Retinal pigment epithelial cell (primary cell): ENCODE results near the gene ZNF213.

Experiments used
- DNase-seq: peaks from one replicate; pipeline ENCODE4 v3.0.0-alpha.2; 2010; ENCODE audit warnings: low read depth
- H3K4me3 ChIP-seq: 2 replicates; pipeline ENCODE4 v1.5.1; 2011; ENCODE audit warnings: mild to moderate bottlenecking, low read length, control low read depth, moderate library complexity
- TF ChIP-seq, protein P1 (sequence below): conservative IDR thresholded peaks from 2 replicates; pipeline ENCODE4 v1.5.1; 2011; ENCODE audit warnings: low read depth, low read length, control low read depth, inconsistent platforms

The ZNF213 gene

DNA sequence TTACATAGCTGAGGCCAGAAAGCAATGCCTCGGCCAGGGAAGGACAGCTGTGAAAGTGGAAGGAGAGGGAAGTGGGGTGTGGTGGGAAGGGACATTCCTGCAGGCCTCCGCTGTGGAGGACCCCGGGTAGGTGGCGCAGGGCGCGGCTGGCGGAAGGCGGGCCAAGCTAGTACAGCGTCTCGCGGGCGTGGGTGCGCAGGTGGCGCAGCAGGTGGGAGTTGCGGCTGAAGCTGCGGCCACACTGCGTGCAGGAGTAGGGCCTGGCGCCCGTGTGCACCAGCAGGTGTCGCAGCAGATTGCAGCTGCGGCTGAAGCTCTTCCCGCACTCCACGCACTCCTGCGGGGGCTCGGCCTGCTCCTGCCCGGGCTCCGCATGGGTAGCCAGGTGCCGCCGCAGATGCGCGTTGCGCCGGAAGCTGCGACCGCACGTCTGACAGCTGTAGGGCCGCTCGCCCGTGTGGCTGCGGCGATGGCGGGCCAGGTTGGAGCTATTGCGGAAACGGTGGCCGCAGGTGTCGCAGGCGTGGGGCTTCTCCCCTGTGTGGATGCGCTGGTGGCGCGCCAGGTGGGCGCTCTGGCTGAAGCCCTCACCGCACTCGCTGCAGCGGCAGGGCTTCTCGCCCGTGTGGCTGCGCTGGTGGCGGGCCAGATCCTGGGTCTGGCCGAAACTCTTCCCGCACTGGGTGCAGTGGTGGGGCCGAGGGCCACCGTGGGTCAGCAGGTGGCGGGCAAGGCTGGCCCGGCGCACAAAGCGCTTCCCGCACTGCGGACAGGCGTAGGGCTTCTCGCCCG lies 45.7 kb upstream of the ZNF213 start:
- TF ChIP-seq, protein P1, sequence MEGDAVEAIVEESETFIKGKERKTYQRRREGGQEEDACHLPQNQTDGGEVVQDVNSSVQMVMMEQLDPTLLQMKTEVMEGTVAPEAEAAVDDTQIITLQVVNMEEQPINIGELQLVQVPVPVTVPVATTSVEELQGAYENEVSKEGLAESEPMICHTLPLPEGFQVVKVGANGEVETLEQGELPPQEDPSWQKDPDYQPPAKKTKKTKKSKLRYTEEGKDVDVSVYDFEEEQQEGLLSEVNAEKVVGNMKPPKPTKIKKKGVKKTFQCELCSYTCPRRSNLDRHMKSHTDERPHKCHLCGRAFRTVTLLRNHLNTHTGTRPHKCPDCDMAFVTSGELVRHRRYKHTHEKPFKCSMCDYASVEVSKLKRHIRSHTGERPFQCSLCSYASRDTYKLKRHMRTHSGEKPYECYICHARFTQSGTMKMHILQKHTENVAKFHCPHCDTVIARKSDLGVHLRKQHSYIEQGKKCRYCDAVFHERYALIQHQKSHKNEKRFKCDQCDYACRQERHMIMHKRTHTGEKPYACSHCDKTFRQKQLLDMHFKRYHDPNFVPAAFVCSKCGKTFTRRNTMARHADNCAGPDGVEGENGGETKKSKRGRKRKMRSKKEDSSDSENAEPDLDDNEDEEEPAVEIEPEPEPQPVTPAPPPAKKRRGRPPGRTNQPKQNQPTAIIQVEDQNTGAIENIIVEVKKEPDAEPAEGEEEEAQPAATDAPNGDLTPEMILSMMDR, result no peak
- no peak for DNase-seq
- H3K4me3 ChIP-seq, result no peak overlapping the region

DNA sequence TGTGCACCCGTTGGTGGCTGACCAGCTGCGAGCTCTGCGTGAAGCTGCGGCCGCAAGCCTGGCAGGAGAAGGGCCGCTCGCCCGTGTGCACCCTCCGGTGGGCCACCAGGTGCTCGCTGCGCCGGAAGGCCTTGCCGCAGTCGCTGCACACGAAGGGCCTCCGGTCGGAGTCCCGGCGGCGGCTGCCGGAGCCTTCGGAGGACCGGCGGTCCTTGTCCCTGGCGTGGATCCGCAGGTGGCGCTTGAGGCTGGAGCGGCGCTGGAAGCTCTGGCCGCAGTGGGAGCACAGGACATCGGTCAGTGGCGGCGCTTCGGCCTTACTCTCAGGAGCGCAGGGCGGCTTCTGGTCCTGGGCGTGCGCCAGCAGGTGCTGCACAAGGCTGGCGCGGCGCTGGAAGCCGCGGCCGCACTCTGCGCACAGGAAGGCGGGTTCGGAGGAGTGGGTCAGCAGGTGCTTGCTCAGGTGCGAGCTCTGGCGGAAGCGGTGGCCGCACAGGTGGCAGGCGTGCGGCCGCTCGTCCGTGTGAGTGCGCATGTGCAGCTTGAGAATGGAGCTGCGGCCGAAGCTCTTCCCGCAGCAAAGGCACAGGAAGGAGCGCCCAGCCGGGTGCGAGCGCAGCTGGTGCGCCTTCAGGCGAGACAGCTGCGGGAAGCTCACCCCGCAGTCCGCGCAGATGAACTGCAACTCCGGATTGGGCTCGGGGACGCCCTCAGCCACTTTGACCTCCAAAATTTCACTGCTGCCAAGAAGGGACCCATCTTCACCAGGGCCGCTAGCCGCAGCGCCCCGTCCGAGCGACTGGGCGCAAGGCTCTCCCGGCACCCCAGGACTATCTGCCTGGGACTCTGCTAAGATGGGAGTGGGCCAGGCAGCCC lies 44.9 kb upstream of the ZNF213 start:
- DNase-seq, result no peak
- no peak overlapping the region for H3K4me3 ChIP-seq
- TF ChIP-seq, protein P1, result no peak

DNA sequence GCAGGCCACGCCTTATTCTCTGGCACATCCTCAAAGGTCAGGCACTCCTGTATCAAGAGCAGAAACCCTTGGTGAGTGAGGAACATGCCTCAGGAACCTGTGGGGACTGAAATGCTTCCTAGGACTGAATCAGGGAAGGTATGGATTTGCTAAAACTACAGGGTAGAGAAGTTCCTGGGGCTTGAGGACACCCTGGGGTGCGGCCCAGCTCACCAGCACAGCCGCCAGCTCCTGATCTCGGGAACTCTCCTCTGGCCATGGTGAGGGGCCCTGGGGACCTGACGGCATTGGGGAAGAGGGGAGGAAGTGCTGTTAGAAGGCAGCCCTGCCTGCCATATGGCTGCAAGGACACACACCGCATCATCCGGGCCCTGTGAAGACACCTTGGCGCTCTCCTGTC lies 43.3 kb upstream of the ZNF213 start:
- no peak overlapping the region for H3K4me3 ChIP-seq
- DNase-seq, result no peak
- TF ChIP-seq, protein P1, result no peak

DNA sequence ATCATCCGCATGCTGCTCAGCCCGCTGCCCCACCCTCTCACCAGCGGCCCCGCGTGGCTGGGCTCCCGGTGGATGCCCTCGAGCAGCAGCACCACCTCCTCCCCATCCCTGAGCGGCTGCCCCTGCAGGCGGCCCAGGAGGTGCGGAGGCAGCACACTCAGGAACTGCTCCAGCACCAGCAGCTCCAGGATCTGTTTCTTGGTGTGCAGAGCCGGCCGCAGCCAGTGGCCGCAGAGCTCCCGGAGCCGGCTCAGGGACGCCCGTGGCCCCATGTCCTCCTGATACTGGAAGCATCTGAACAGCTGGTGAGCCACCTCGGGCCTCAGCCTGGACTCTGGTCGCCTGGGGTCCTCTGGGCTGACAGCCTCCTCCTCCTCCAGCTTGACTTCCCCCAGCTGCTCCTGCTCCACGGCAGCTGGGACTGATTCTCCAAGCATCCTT lies 42.3 kb upstream of the ZNF213 start:
- no peak for DNase-seq
- TF ChIP-seq, protein P1, result no peak
- H3K4me3 ChIP-seq, result no peak overlapping the region

DNA sequence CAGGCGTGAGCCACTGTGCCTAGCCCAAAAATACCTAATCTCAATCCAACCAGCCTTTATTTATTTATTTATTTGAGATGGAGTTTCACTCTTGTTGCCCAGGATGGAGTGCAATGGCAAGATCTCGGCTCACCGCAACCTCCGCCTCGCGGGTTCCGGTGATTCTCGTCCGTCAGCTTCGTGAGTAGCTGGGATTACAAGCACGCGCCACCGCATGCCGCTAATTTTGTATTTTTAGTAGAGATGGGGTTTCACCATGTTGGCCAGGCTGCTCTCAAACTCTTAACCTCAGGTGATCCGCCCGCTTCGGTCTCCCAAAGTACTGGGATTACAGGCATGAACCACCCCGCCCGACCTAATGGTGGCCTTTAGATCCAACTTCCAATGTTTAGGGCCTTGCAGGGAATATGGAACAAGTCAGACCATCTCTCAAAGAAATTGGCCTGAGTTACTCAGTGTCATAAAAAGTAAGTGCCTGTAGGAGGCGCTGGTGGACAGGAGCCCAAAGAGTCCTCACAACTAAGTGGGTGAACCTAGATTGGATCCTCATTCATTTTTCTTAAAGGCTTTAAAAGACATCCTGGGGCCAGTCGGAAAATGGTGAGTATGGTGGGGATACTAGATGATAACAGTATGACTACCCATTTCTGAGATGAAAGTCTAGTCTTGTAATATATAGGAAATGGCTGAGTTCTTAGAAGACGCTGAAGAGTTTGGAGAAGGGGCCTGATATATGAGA lies 40.4 kb upstream of the ZNF213 start:
- H3K4me3 ChIP-seq, result no peak overlapping the region
- no peak for DNase-seq
- TF ChIP-seq, protein P1, result peak; percentile 57

DNA sequence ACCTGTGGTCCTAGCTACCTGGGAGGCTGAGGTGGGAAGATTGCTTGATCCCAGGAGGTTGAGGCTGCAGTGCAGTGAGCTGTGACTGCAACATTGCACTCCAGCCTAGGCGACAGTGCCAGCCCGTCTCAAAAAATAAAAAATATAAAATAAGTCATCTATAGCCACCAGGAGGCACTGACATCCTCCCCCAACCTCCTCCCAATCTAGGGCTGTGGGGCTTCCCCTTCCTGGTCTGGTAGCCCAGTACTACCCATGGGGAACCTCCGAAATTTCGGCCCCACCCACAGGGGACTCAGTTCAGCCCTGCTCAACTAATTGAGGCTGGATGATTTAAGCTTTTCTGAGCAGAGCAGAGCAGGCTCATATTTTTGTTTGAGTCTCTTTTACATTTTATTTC lies 39.0 kb upstream of the ZNF213 start:
- DNase-seq, result no peak
- H3K4me3 ChIP-seq, result no peak overlapping the region
- TF ChIP-seq, protein P1, result peak; percentile 23
